22Rv1 (cell line): ENCODE measurements around the gene TUBGCP5.
A peak's percentile ranks its signal among the peaks of the same experiment; 100 is the strongest.
"Not testable (repeated sequence)": the region's sequence is repeated elsewhere in the genome, so short reads cannot be mapped to it uniquely, and the experiment has no call there.

Experiments
- H3K27ac ChIP-seq: fragments of 450-650 bp; 2 replicates; pipeline ENCODE4 v1.5.1; 2017
- ZFX ChIP-seq: fragments of 450-650 bp; IDR thresholded peaks from 2 replicates; pipeline ENCODE4 v1.6.1; 2017; ENCODE audit warnings: antibody characterized with exemption, borderline replicate concordance
- TF ChIP-seq, protein P1 (sequence below): fragments of 450-650 bp; IDR thresholded peaks from 2 replicates; pipeline ENCODE4 v1.5.1; 2017; ENCODE audit warnings: mild to moderate bottlenecking

The TUBGCP5 gene

DNA sequence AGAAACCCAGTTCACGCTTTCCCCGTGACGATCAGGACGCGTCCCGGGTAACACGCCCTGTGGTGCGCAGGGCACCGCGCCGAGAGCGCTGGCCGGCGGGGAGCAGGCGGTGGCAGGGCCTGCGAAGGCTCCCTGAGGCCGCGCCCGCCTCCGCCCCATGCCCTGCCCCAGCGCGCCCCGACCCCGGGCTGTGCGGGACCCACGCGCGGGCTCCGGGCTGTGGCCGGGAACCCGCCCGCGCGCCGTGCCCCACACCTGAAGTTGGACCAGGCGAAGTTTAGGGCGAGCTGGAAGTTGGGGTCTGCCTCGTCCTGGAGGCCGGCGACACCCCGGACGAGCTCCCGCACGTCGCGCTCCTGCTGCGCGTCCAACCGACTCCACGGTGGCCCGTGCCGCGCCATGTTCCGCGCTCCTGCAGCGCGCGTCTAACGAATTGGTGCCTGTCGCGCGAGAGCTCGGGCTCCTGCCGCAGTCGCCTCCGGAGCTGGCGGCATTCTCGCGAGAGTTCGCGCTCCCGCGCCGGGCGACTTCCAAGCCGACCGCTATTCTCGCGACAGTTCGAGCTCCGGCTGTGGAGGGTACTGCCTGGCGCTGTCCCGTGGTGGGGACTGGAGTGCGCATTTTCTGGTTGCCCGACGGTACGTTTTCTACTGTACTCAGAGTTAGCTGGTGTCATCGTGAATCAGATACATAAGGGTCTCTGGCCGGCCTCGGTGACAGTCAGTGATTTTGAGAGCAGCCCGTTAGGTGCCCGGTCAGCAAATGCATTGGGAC lies at the start of gene TUBGCP5:
TSS of gene TUBGCP5 (minus strand) at position 427 of the 774 bp plus-strand sequence. CDS start at position 401, 26 bp downstream.
- peak within 1 kb of the TSS; percentile 80 for H3K27ac ChIP-seq
- no peak for TF ChIP-seq ZFX
- TF ChIP-seq, protein P1, sequence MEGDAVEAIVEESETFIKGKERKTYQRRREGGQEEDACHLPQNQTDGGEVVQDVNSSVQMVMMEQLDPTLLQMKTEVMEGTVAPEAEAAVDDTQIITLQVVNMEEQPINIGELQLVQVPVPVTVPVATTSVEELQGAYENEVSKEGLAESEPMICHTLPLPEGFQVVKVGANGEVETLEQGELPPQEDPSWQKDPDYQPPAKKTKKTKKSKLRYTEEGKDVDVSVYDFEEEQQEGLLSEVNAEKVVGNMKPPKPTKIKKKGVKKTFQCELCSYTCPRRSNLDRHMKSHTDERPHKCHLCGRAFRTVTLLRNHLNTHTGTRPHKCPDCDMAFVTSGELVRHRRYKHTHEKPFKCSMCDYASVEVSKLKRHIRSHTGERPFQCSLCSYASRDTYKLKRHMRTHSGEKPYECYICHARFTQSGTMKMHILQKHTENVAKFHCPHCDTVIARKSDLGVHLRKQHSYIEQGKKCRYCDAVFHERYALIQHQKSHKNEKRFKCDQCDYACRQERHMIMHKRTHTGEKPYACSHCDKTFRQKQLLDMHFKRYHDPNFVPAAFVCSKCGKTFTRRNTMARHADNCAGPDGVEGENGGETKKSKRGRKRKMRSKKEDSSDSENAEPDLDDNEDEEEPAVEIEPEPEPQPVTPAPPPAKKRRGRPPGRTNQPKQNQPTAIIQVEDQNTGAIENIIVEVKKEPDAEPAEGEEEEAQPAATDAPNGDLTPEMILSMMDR, result 0 out of 2 replicates have a peak, but pooled peaks have one; percentile 15

DNA sequence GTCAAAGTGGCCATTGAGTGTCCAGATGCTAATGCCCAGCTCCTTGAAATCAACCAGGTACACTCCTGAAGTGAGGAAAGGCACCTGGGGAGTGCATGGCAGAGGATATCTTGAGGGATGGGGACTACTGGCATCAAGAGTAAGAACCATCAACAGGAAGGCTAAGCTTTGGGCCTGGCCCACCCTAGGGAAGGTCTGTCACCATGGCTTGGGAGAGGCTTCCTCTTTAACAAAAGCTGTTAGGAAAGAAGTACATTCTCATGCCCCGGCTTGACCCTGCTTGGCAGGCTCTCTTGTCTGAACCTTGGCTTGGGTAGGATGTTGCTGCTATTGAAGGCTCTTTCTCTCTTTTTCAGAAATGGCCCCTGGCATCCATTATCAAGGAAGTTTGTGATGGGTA lies 43.7 kb upstream of the TUBGCP5 start:
- TF ChIP-seq ZFX, result no peak
- TF ChIP-seq, protein P1, result no peak
- H3K27ac ChIP-seq, result no peak overlapping the region

DNA sequence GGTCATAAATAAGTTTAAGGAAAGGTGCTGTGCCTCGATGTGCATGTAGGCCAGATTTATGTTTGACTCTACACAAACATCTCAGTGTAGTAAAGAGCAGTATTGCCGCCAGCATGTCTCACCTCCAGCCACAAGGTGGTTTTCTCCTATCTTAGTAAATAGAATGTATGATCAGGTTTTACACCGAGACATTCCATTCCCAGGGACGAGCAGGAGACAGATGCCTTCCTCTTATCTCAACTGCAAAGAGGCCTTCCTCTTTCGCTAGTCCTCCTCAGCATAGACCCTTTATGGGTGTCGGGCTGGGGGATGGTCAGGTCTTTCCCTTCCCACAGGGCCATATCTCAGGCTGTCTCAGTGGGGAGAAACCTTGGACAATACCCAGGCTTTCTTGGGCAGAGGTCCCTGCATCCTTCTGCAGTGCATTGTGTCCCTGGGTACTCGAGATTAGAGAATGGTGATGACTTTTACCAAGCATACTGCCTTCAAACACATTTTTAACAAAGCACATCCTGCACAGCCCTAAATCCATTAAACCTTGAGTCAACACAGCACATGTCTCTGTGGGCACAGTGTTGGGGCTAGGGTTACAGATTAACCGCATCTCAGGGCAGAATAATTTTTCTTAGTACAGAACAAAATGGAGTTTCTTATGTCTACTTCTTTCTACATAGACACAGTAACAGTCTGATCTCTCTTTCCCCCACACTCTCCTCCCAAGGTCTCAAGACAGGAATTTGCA lies 42.8 kb upstream of the TUBGCP5 start:
- H3K27ac ChIP-seq, result not testable (repeated sequence)

DNA sequence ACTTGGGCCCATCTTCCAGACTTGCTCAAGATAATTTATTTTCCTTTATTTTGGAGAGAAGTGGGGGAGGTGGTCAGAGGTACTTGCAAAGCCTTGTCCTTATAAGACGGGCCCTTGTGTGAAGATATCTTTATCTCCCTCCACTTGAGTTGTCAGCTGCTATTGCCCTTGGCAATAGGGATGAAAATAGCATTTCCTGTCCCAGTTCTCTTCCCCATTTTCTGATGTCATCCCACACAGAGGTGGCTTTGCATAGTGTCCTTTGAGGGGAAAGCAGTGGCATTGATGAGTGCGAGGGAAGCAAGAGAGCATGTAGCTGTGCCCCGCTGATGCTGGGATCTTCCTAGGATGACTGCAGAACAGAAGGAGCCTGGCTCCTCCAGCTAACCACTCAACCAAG lies 41.9 kb upstream of the TUBGCP5 start:
- TF ChIP-seq, protein P1, result no peak
- TF ChIP-seq ZFX, result no peak
- no peak overlapping the region for H3K27ac ChIP-seq

DNA sequence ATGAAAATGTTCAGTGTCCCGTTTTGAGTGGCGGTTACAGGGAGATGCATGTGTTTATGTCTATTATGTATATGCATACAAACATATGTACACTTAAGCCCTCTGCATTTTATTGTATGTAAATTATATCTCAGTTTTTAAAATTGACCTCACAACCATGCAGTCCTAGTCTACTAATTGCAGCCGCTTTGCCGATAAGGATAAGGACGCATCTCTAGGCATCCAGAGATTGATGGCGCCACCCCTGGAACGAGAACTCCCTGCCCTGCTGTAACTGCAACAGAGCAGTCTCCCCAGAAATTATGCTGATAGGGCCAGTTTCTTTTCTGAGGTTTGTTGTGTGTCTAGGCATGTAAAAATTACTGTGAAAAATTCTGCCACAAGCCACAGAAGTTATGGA lies 40.4 kb upstream of the TUBGCP5 start:
- TF ChIP-seq ZFX, result no peak
- TF ChIP-seq, protein P1, result no peak
- no peak overlapping the region for H3K27ac ChIP-seq

DNA sequence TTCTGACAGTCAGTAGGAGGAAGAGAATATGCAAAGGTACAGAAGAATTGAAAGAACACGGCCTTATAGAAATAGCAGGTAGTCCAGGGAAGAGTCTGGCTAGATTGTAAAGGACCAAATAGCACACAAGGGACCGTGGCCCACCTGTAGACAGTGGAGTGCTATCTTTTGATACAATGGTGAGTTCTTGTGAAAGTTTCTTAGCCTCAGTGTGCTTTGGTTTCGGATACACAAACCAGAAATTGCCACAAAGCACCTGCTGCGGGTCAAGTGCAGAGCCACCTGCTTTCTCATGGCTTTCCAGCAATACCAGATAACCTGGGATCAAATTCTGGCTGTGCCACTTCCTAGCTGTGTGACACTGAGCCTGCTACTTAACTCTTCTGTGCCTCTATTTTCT lies 36.6 kb upstream of the TUBGCP5 start:
- H3K27ac ChIP-seq, result no peak overlapping the region
- TF ChIP-seq ZFX, result no peak
- TF ChIP-seq, protein P1, result peak; percentile 12; the same call in 1 of the 2 replicates

DNA sequence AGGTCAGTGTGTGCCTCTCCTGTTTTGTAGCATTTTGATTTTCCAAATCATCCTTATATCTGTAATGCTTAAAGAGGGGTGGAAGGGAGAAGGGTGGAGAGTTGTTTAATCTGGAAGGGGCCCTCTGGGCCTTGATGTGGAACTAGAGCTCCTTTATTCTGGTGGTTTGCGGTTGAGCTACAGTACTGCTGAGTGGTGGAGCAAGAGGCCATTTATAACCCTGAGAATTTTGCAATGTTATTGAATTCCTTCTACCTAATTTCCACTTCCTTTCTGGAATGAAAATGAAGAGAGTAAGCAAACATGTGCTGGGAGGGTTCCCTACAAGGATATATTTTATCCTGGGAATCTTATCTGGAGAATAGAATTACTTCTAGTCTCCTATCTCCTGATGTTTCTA lies 35.3 kb upstream of the TUBGCP5 start:
- TF ChIP-seq, protein P1, result no peak
- no peak for TF ChIP-seq ZFX
- no peak overlapping the region for H3K27ac ChIP-seq
